Muscle of back (tissue), 11 donors: Measurements from ENCODE around the gene SRCIN1. TPM values are rescaled to one million over a fixed set of nuclear protein-coding genes. Genes with fewer than 3 reads are reported as not detected.
"Not testable (repeated sequence)": the region's sequence is repeated elsewhere in the genome, so short reads cannot be mapped to it uniquely, and the experiment has no call there.

Source experiments
- DNase-seq, 3 donors: peaks; one replicate each; pipeline versions ENCODE4 v3.0.0 to v3.0.0-alpha.2; 2013
- polyA plus RNA-seq, 10 donors: library from polyadenylated mRNA; unstranded; fragments of 120-200 nt; gene quantifications; one replicate each; pipeline ENCODE4 v1.2.1, GENCODE V29; 2013; ENCODE audit not compliant: insufficient read length in 10 of 10

SRCIN1 gene
- polyA plus RNA-seq, 10 donors, result 0.82 to 2.2 (median 1.2) TPM

GRCh38 chr17:38484242-38485145, 121.3 kb downstream of the SRCIN1 start:
- DNase-seq, result peak; percentile 40 to 73 (median 57)

- DNase-seq, result not testable (repeated sequence)
Observed at GRCh38 chr17:38482700-38483043, 123.1 kb downstream of the SRCIN1 start.

GRCh38 chr17:38482039-38482699, 123.6 kb downstream of the SRCIN1 start:
- DNase-seq, result not testable (repeated sequence)

Other genes starting within 250 kb of the SRCIN1 start
- gene ARHGAP23, start 177.5 kb downstream of the SRCIN1 start, polyA plus RNA-seq, result 10 to 100 TPM; 23.0 to 47.7 (median 31.3) TPM
- under 1 TPM; 0.31 to 0.65 (median 0.51) TPM for gene EPOP, start 69.0 kb upstream of the SRCIN1 start, polyA plus RNA-seq
- 10 to 100 TPM; 48.5 to 86.8 (median 59.7) TPM for gene MLLT6, start 99.3 kb upstream of the SRCIN1 start, polyA plus RNA-seq
- gene CISD3, start 124.4 kb upstream of the SRCIN1 start, polyA plus RNA-seq, result 10 to 100 TPM; 12.0 to 18.9 (median 13.4) TPM
- 10 to 100 TPM; 28.1 to 44.9 (median 34.3) TPM for gene PCGF2, start 142.4 kb upstream of the SRCIN1 start, polyA plus RNA-seq
- gene PSMB3, start 146.8 kb upstream of the SRCIN1 start, polyA plus RNA-seq, result 10 to 100 TPM; 61.0 to 83.2 (median 76.3) TPM
- 10 to 100 TPM; 58.4 to 71.2 (median 65.3) TPM for gene PIP4K2B, start 193.6 kb upstream of the SRCIN1 start, polyA plus RNA-seq
- 10 to 100 TPM; 11.4 to 17.0 (median 13.3) TPM for gene CWC25, start 219.4 kb upstream of the SRCIN1 start, polyA plus RNA-seq
- 1,000 to 10,000 TPM; 2,560 to 3,456 (median 2,921) TPM for gene RPL23, start 247.8 kb upstream of the SRCIN1 start, polyA plus RNA-seq